ENCODE measurements around the gene E2F4. TPM values are rescaled to one million over a fixed set of nuclear protein-coding genes. Genes with fewer than 3 reads are reported as not detected.
A peak's percentile ranks its signal among the peaks of the same experiment; 100 is the strongest.

Gene E2F4
- total and polyA plus RNA-seq, 9 of the 15 experiments (the other 6 are each of a cell fraction or from before 2014, with no cell fraction given) = 9.7 to 139 (median 106) TPM

GRCh38 chr16:67155295-67156142, 36.4 kb upstream of the E2F4 start (continued):
- TF ChIP-seq ZNF318 (IDR thresholded peaks at IDR 0.05; ENCODE audit: borderline replicate concordance in 1 of 2, low read depth in 1 of 2) (no peak), SAP30 (IDR thresholded peaks at IDR 0.05; ENCODE audit: borderline replicate concordance, insufficient read depth, low read depth, low read length, poor library complexity, severe bottlenecking) (no peak), BRD9 (IDR thresholded peaks at IDR 0.05; ENCODE audit: low read depth, partially characterized antibody) (no peak), NCOA2 (IDR thresholded peaks at IDR 0.05; ENCODE audit: partially characterized antibody in 2 of 2) (no peak), RBM22 (IDR thresholded peaks at IDR 0.05; ENCODE audit: low read depth, low read length, poor library complexity, severe bottlenecking) (peak; percentile 35), CREB5 (CRISPR knock-in tag; IDR thresholded peaks at IDR 0.05) (no peak), ZFX (CRISPR knock-in tag; IDR thresholded peaks at IDR 0.05) (no peak), MED1 (CRISPR knock-in tag; IDR thresholded peaks at IDR 0.05; ENCODE audit: borderline replicate concordance) (no peak), ZNF512 (tag; IDR thresholded peaks at IDR 0.05) (no peak), TAF15 (IDR thresholded peaks at IDR 0.05; ENCODE audit: low read depth, low read length) (no peak), SRSF1 (IDR thresholded peaks at IDR 0.05; ENCODE audit: low read depth, low read length) (no peak), NFE2L1 (tag; IDR thresholded peaks at IDR 0.05; ENCODE audit: borderline replicate concordance, low read depth) (no peak), ZEB2 (IDR thresholded peaks at IDR 0.05) (no peak)
